Choroid plexus epithelial cell (primary cell): ENCODE results near the gene PIEZO2.
"Not testable (repeated sequence)": the region's sequence is repeated elsewhere in the genome, so short reads cannot be mapped to it uniquely, and the experiment has no call there.

ENCODE experiments used
- DNase-seq: peaks from one replicate; pipeline ENCODE4 v3.0.0-alpha.2; 2010; ENCODE audit warnings: low read depth
- H3K4me3 ChIP-seq: 2 replicates; pipeline ENCODE4 v1.5.1; 2011; ENCODE audit warnings: low read depth, mild to moderate bottlenecking, control low read depth, low read length, moderate library complexity
- TF ChIP-seq, protein P1 (sequence below): conservative IDR thresholded peaks from 2 replicates; pipeline ENCODE4 v1.5.1; 2011; ENCODE audit warnings: low read depth, mild to moderate bottlenecking, control low read depth, inconsistent platforms, low read length, moderate library complexity

Gene PIEZO2

DNA sequence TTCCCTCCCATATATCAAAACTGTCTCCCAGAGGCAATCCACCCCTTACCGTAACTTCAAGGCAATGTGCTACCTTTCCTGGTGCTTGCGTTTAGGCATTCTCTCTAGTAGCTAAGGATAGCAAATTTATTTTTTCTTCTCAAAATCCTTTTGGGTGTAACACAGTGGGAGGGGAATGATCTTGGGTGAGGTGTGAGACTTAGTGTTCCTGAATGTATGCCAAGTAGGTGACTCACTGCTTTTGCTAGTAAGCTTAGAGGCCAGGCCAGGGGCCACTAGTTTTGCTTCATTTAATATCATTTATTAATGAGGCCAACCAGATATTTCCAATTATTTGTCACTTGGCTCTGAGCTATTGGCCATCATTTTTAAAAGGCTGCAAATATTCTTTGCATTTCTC is 488.1 kb downstream of the PIEZO2 start:
- DNase-seq: peak; percentile 90
- no peak overlapping the region for H3K4me3 ChIP-seq

DNA sequence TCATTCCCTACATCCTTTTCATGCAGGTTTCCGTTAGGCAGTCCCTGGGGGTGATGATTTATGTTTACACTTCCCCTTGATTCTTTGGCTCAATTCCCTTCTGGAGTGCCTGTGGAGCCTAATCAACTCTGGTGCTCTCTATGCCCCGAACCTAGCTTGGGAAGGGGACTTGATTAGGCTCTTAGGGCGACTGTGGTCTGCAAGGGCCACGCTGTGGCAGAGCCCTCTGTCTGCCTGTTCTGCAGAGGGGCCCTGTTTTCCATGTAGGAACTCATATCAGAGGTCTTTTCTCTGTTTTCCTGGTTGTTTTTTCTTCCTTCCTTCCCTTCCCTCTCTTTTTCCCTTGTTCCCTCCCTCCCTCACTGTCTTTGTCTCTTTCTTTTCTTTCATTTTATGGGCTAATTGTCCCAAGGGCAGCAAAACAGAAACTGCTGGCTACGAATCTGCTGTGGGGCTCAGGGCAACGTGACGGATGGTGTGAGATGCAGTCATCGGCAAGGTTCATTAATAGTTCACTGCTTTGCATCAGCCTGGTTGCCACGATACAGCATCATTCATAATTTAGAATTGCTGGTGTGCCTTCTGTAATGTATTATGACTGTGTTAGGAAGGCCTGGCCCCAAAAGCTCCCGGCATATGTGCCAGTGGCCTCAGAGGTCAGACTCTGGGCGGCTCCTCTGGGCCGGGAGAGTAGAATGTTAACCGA is 489.0 kb downstream of the PIEZO2 start:
- H3K4me3 ChIP-seq: no peak overlapping the region
- peak; percentile 89 for DNase-seq
- TF ChIP-seq, protein P1, sequence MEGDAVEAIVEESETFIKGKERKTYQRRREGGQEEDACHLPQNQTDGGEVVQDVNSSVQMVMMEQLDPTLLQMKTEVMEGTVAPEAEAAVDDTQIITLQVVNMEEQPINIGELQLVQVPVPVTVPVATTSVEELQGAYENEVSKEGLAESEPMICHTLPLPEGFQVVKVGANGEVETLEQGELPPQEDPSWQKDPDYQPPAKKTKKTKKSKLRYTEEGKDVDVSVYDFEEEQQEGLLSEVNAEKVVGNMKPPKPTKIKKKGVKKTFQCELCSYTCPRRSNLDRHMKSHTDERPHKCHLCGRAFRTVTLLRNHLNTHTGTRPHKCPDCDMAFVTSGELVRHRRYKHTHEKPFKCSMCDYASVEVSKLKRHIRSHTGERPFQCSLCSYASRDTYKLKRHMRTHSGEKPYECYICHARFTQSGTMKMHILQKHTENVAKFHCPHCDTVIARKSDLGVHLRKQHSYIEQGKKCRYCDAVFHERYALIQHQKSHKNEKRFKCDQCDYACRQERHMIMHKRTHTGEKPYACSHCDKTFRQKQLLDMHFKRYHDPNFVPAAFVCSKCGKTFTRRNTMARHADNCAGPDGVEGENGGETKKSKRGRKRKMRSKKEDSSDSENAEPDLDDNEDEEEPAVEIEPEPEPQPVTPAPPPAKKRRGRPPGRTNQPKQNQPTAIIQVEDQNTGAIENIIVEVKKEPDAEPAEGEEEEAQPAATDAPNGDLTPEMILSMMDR: no peak

More for the DNA sequence above, 488.1 kb downstream of the PIEZO2 start:
- TF ChIP-seq, protein P1: no peak

DNA sequence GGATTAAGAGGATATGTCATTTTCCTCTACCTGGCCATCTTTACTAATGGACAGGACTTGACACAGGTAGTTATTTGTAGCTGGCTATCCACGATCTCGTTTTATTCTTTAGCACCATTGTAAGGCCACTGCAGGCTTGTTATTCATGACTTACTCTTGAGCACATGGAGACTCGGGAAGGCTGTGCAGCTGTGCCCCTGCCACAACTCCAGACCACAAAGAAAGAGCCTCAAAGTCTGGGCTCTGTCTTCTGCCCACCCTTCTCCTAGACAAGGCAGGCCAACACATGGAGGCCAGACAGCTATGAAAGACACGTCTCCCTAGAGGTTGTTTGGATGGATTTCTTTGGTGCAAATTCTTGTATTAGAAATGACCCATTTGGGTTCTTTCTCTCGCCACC is 489.8 kb downstream of the PIEZO2 start:
- DNase-seq: no peak
- no peak overlapping the region for H3K4me3 ChIP-seq
- TF ChIP-seq, protein P1: no peak

DNA sequence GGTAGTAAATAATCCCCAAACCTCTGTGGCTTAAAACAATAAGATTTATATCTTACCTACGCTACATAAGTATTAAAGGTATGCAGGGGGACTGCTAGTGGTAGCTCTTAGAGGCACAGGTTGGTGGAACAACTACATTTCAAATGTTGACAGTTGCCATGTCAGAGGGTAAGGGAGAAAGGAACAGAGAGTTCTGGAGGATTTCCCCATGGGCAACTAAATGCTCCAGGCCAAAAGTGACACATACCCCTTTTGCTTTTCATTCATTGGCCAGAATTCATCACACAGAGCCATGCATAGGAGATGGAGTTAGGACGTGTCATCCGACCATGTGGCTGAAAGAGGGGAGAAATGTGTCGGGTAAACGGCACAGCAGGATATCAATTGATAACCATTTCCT is 490.4 kb downstream of the PIEZO2 start:
- no peak for DNase-seq
- no peak overlapping the region for H3K4me3 ChIP-seq
- TF ChIP-seq, protein P1: no peak

DNA sequence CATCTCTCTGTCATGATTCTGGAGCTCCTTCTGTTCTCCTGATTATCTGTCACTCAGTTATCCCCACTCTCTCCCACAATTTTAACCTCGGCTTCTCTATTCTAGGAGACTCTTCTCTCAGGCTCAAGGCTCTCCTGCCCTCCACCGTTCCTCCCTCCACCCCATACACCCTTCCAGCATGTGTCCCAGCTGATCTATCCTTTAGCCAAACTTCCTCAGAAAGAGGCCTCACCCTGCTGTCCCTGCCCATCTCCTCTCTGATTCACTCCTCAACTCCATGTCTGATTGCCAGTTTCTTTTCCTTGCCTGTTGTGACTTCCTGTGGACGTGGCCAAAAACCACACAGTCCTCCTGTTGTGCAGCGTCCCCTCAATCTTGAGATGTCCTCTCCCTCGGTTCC is 505.4 kb downstream of the PIEZO2 start:
- DNase-seq: not testable (repeated sequence)

DNA sequence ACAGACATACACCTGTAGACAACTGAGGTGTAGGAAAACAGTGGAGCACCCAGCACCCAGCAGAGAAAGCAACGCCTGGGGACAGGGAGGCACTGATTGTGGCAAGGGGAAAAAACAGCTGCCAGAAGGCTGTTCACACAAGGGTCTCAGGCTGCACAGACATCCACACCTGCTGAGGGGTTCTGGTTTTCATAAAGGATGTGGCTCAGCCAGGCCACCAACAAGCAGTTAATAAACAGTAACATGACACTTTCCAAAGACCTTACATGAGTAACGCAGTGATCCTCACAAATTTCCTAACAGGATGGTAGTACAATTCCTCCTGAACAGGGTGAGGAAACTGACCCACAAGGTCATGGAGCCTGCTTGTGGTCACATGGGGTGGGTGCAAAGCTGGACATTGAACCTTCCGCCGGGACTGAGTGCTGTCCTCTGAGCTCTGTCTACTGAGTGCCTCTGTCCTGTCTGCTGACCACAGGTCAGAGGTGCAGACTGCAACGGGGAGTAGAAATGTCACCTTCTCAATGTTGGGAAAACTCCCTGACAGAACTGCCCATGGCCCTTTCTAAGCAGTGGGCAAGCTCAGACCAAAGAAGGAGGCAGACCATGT is 506.3 kb downstream of the PIEZO2 start:
- H3K4me3 ChIP-seq, DNase-seq: not testable (repeated sequence)

More for the DNA sequence above, 505.4 kb downstream of the PIEZO2 start:
- not testable (repeated sequence) for H3K4me3 ChIP-seq

DNA sequence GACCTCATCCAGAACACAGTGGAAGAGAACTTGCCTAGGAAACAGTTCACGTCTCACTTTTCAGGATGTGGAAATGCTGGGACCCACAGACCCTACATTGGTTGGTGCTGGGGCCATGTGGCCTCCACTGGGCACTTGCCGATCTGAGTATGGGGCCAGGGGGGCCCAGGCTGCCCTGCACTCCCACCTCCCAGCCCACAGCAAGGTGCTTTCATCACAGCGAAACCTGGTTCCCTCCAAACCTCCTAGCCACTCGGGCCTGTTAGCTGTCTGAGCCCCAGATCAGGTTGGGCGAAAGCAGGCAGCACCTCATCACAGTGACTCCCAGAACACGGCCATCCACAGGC is 510.9 kb downstream of the PIEZO2 start:
- not testable (repeated sequence) for DNase-seq, H3K4me3 ChIP-seq

DNA sequence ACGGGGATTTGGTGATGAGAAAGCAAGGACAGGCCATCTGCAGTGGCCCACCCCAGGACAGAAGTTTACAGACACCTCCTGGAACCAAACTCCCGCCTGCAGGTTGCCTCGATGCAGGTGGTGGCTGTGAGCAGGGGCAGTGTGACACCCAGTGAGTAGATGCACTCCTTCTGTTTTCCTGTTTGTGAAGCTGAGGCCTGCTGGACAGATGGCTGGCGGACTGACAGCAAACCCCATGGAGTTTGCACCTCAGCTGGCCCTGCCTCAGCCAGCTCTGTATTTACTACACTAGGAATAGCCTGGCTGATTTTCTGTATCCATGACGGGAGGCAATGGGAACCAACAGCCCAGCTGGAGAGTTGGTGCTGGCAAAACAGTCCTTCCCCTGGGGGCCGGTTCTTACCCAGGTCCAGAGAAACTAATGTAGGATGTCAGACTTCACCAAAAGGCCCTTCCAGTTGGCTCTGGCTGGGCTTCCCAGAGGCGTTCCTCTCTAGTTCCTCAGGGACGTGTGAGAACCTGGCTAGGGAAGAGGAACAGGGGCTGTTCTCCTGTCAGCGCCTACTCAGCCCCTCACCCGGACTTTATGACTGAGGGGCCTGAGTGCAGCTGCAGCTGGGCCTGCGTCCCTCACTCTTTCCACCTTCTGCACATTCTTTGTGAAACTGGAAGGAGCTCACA is 511.4 kb downstream of the PIEZO2 start:
- not testable (repeated sequence) for DNase-seq, H3K4me3 ChIP-seq

DNA sequence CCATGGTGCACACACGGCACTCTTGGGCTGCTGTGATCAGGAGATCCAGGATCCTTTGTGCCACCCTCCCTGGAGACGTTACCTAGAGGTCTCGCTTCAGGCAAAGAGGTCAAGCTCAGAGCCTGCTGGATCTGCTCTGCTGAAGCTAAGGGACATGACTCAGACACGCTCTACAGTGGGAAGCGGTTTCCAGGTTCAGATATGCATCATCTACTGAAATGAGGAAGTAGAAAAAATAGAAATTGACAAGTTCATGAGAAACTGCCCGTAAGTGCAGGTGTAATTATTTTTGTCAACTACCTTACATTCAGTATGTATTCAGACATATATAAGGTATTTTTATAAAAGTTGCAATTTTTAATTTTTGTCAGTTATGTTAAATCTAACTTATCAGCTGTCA is 520.3 kb downstream of the PIEZO2 start:
- H3K4me3 ChIP-seq, DNase-seq: not testable (repeated sequence)

DNA sequence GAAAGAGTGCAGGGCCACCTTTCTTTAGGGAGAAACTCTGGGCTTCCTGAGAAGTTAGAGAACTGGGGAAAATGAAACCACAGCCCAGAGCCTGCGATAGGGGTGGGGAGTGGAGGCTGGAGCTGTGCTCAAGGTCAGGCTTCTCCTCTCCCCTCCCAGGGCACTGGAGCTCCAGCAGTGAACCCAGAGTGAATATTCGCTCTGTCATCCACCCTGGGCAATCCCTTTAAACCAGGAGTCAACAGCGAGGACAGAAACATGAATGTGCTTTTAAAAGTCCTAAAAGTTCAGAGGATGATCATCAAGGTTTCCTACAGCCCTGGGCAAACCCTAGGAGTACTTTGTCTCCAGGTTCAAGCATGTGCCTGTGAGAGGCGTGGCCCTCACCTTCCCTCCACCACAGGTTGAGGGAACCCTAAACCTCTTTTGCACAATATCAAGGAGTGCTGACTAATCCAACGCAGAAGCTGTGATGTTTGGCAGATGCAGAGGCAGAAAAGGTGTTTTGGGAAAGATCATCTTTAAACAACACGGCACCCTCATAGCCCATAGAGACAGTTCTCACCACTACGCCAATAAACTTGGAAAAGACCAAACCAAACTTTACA is 522.7 kb downstream of the PIEZO2 start:
- H3K4me3 ChIP-seq, DNase-seq: not testable (repeated sequence)

DNA sequence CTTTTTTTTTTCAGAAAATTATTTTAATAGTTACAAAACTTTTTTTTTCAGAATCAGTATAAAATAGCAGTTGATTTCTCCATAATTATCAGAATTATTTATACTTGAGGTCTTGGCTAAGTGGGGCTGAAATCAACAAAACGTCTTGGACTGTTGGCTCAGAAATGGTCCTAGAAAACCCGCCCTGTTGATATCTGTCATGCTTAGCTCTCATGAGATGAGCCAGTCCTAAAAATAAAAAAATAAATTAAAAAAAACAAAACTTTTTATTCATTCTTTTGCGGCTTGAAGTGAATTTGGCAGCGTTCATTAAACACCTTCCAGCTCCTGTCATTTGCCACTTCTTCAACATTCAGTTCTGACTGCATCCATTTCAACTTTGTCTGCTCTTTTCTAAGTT is 525.8 kb downstream of the PIEZO2 start:
- not testable (repeated sequence) for H3K4me3 ChIP-seq, DNase-seq

DNA sequence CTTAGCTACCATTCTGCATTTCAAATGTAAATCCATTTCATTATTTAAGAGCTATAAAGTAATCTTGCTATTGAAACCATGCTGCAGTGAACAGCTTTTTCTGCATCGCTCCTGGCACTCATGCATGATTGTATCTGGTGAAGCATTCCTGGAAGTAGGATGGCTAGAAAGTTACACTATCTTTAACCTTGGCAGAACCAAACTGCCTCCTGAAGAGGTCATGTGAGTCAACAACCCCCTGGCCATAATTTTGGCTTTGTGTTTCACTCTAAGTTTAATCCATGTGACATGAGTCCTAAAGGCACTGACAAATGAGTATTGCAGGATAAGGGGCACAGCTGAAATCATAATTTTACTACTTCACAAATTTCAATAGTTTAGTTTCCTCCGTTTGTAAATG is 526.4 kb downstream of the PIEZO2 start:
- DNase-seq, H3K4me3 ChIP-seq: not testable (repeated sequence)

DNA sequence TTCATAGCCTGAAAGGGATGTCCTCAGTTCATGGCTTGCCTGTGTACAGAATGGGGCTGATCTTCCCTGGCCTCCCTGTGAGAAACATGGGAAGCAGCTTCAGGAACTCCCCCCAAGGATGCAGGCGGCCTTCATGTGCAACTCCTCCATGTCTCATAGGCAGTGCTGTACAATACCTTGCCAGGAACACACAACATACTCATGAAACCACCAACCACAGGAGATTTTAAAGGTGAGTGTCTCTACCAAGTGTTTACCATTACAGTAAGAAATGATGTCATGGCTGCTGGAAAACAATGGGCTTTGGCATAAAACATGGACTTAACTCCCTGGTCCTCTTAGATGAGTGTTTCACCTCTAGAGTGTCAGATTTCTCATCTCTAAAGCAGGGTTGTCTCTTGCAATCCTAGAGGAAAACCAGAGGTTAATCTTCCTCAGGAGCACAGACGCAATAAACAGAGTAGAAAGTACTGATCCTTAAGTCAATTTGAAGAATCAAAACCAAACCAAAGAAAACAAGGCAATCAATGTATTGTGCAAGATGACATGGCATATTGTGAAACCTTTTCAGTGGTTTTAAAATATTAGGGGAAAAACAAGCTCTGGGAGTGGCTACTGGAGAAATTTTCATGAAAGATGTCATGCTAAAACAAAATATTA is 528.6 kb downstream of the PIEZO2 start:
- H3K4me3 ChIP-seq: not testable (repeated sequence)
- peak; percentile 62 for DNase-seq
